Mesothelial cell of epicardium (in vitro differentiated cells): Measurements from ENCODE around the gene GPC6. TPM values are rescaled to one million over a fixed set of nuclear protein-coding genes. Genes with fewer than 3 reads are reported as not detected.

Source experiments
- DNase-seq, 2 experiments: peaks; one replicate each; pipeline ENCODE4 v3.0.0; 2021; ENCODE audit warnings: low spot score in 2 of 2; ENCODE audit not compliant: unreplicated experiment in 2 of 2
- H3K27ac Mint-ChIP-seq: 2 replicates; pipeline ENCODE4 v1.8.0; 2021; ENCODE audit warnings: mixed read lengths
- H3K27me3 Mint-ChIP-seq: 2 replicates; pipeline ENCODE4 v1.8.0; 2021; ENCODE audit warnings: low read depth, mixed read lengths
- H3K36me3 Mint-ChIP-seq: 2 replicates; pipeline ENCODE4 v1.8.0; 2021; ENCODE audit warnings: mixed read lengths
- H3K4me1 Mint-ChIP-seq: 2 replicates; pipeline ENCODE4 v1.8.0; 2021; ENCODE audit warnings: mixed read lengths
- H3K4me3 Mint-ChIP-seq: 2 replicates; pipeline ENCODE4 v1.8.0; 2021; ENCODE audit warnings: mild to moderate bottlenecking, moderate library complexity, mixed read lengths
- H3K9me3 Mint-ChIP-seq: 2 replicates; pipeline ENCODE4 v1.8.0; 2021; ENCODE audit warnings: mixed read lengths
- total RNA-seq: library from RNA; stranded (reverse); gene quantifications from 3 replicates; pipeline ENCODE4 v1.2.1, GENCODE V29; 2021
- TF ChIP-seq, protein P1 (sequence below): fragments of 200-600 bp; sonication (generic); IDR thresholded peaks from one replicate; pipeline ENCODE4 v1.5.0; 2021; ENCODE audit warnings: antibody characterized with exemption; ENCODE audit not compliant: unreplicated experiment

The GPC6 gene
- total RNA-seq, 1 donor from 2014 or later, result 112 TPM

DNA sequence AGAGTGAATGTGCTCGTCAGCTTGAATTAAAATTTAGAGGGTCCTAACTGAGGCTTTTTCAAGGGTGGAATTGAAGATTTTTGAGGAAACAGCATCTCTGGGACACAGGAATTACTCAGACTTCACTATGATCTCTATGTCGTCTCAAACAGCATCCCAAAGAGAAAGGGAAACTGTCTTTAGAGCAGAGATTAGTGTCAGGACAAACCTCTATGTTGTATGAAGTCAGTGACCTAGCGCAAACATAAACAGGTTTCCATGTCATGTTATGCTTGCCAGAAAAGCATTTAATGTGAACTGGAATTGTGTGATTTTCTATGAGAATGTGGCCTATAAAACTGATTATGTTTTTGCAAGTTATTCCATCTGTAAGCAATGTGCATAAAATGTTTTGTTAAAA lies 573.7 kb downstream of the GPC6 start:
- Mint-ChIP-seq H3K27ac (no peak overlapping the region), H3K4me1 (peaks cover 2% of the 10 kb centered on the region), H3K4me3 (no peak overlapping the region), H3K9me3 (peaks cover 10% of the 10 kb centered on the region), H3K27me3 (no peaks in the 10 kb centered on the region), H3K36me3 (peaks cover 3% of the 10 kb centered on the region)
- no peak for DNase-seq
- TF ChIP-seq, protein P1, sequence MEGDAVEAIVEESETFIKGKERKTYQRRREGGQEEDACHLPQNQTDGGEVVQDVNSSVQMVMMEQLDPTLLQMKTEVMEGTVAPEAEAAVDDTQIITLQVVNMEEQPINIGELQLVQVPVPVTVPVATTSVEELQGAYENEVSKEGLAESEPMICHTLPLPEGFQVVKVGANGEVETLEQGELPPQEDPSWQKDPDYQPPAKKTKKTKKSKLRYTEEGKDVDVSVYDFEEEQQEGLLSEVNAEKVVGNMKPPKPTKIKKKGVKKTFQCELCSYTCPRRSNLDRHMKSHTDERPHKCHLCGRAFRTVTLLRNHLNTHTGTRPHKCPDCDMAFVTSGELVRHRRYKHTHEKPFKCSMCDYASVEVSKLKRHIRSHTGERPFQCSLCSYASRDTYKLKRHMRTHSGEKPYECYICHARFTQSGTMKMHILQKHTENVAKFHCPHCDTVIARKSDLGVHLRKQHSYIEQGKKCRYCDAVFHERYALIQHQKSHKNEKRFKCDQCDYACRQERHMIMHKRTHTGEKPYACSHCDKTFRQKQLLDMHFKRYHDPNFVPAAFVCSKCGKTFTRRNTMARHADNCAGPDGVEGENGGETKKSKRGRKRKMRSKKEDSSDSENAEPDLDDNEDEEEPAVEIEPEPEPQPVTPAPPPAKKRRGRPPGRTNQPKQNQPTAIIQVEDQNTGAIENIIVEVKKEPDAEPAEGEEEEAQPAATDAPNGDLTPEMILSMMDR, result no peak

DNA sequence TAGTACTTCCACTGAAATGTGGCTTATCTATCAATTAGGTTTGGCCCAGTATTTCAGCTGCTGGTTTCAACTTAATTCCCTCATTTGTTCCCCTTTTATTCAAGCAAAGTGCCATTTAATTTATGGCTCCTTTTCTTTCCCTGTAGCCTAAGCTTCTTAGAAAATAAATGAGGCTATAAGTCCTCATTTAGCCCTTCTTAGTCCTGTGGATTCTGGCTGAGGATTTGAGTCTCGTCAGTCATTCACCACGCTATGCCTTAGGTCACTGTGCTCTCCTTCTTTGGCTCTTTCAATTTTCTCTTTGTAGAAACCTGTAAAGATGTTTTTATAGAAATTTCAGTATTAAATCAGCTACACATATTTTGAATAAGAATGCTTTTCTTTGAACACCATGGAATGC lies 579.1 kb downstream of the GPC6 start:
- Mint-ChIP-seq H3K9me3 (peaks cover 10% of the 10 kb centered on the region), H3K27ac (no peak overlapping the region)

DNA sequence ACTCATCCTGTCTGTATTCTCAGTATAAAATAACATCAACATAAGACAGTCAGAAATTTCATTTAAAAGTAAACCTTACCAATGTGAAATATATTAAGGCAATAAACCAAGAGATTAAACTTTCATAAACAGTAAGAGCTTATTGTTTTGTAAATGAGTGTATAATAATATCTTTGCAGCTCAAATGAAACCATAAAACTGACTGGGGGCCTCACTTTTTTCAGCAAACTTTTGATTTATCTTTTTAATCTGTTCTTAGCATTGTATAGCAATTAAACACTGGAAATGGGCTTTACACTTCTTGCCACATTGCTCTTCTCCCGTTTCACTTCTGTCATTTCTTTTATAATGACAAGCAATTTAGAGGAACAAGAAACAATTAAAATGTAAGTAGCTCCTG lies 580.3 kb downstream of the GPC6 start:
- H3K4me3 Mint-ChIP-seq, result no peak overlapping the region
- DNase-seq, result no peak
- H3K4me1 Mint-ChIP-seq, result peaks cover 18% of the 10 kb centered on the region
- TF ChIP-seq, protein P1, result no peak
- peaks cover 10% of the 10 kb centered on the region for H3K9me3 Mint-ChIP-seq
- H3K36me3 Mint-ChIP-seq, result peaks cover 3% of the 10 kb centered on the region
- H3K27ac Mint-ChIP-seq, result no peak overlapping the region
- H3K27me3 Mint-ChIP-seq, result no peaks in the 10 kb centered on the region

More for the DNA sequence above, 579.1 kb downstream of the GPC6 start:
- TF ChIP-seq, protein P1, result no peak
- Mint-ChIP-seq H3K4me3 (no peak overlapping the region), H3K27me3 (no peaks in the 10 kb centered on the region), H3K36me3 (peaks cover 3% of the 10 kb centered on the region), H3K4me1 (peaks cover 15% of the 10 kb centered on the region)
- no peak for DNase-seq

DNA sequence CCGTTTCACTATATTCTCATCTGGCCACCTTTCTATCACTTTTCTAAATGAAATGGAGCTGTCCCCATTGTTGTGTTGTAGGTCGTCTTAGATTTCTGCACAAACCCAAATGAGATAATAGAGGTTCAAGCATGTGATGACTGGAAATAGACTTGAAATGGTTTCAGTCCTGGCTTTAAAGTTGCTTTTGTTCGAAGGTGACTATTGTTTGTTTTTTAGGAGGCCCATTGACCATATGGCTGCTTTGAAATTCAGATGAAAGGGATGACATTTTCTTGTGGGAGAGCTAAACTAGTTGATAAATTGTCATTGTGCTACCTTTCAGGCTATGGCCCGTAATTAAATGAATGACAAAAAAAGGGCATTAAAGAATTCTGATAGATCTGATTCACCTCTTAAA lies 583.7 kb downstream of the GPC6 start:
- Mint-ChIP-seq H3K9me3 (no peaks in the 10 kb centered on the region), H3K4me1 (peaks cover 21% of the 10 kb centered on the region), H3K36me3 (no peaks in the 10 kb centered on the region), H3K27me3 (no peaks in the 10 kb centered on the region), H3K27ac (peak overlapping the region; percentile 32), H3K4me3 (no peak overlapping the region)
- TF ChIP-seq, protein P1, result no peak
- DNase-seq, result no peak

DNA sequence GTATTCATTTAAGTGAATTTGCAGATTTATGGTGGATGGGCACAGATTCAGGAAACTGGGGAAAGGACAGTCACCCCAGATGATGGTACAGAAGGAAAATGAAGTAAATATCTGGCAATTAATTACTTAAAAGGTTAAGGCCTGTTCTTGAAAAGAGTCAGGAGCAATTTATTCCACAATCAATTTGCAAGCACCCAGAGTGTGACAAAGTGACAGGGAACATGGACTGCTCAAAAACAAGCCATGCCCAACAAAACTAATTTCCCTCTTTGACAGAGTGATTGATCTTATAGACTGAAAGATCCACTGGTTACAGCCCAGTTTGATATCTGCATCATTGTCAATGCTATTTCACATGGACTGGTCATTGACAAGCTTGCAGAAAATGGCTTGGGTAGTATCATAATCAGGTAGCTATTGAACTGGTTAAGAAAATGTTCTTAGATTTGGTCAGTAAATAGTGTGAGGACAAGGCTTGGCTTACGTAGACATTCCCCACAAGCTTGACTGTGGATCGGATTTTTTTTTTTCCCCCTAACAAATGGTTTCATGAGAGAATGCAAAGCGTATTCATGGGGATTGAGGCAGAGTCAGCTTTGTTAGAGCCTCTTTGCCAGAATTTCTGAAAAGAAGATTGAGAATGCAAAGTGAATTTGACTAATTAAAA lies 584.6 kb downstream of the GPC6 start:
- TF ChIP-seq, protein P1, result no peak
- Mint-ChIP-seq H3K27me3 (no peaks in the 10 kb centered on the region), H3K36me3 (no peaks in the 10 kb centered on the region), H3K4me3 (no peak overlapping the region), H3K9me3 (no peaks in the 10 kb centered on the region), H3K4me1 (peaks cover 18% of the 10 kb centered on the region), H3K27ac (no peak overlapping the region)
- DNase-seq, result no peak
